ENCODE data around the gene QDPR.

The QDPR gene

DNA sequence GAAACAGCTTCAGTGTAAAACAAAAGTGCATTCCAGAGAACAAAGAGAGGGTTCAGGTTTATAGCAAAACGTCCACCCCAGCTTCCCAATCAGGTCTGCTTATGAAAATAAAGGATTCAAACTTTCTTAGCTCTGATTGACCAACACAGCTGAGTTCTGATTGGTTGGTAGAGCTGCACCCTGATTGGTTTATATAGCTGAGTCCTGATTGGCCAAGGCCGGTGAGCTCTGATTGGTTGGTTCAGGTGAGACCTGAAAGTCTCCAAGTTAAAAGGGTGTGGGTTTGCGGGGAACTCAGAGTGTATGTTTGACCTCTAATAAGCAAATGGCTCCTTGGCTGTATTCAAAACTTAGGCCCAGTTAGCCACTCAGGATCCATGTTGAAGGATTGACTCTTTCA is 24.0 kb upstream of the QDPR start:
- no peaks in the 10 kb centered on the region for H3K9me2 ChIP-seq (ENCODE audit: low read depth, low read length)
- no peaks in the 10 kb centered on the region for H3K4me1 ChIP-seq (ENCODE audit: insufficient read depth, low read length, severe bottlenecking)
- H3F3A ChIP-seq (ENCODE audit: insufficient read depth, low read length), result no peaks in the 10 kb centered on the region
- no peak overlapping the region for H3K27ac ChIP-seq (ENCODE audit: low read depth, low read length, poor library complexity, severe bottlenecking)
- no peak overlapping the region for H3K4me2 ChIP-seq (ENCODE audit: low read length)
- no peaks in the 10 kb centered on the region for H3K36me3 ChIP-seq (ENCODE audit: insufficient read depth, low read length)
- TF ChIP-seq, protein P1, sequence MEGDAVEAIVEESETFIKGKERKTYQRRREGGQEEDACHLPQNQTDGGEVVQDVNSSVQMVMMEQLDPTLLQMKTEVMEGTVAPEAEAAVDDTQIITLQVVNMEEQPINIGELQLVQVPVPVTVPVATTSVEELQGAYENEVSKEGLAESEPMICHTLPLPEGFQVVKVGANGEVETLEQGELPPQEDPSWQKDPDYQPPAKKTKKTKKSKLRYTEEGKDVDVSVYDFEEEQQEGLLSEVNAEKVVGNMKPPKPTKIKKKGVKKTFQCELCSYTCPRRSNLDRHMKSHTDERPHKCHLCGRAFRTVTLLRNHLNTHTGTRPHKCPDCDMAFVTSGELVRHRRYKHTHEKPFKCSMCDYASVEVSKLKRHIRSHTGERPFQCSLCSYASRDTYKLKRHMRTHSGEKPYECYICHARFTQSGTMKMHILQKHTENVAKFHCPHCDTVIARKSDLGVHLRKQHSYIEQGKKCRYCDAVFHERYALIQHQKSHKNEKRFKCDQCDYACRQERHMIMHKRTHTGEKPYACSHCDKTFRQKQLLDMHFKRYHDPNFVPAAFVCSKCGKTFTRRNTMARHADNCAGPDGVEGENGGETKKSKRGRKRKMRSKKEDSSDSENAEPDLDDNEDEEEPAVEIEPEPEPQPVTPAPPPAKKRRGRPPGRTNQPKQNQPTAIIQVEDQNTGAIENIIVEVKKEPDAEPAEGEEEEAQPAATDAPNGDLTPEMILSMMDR (IDR thresholded peaks at IDR 0.05; ENCODE audit: low read length), result no peak
- no peak for TF ChIP-seq EZH2 (IDR thresholded peaks at IDR 0.05; ENCODE audit: borderline replicate concordance, low read length)
- no peaks in the 10 kb centered on the region for H4K20me1 ChIP-seq (ENCODE audit: insufficient read depth, low read length)
- no peak overlapping the region for H2AFZ ChIP-seq (ENCODE audit: low read length)
- H3K4me3 ChIP-seq (ENCODE audit: low read depth, low read length, poor library complexity, severe bottlenecking), result no peak overlapping the region
- no peaks in the 10 kb centered on the region for H3K27me3 ChIP-seq (ENCODE audit: insufficient read depth, low read length)
- no peaks in the 10 kb centered on the region for H3K9me3 ChIP-seq (ENCODE audit: low read length)
- H3K79me2 ChIP-seq (ENCODE audit: insufficient read depth, low read length), result no peaks in the 10 kb centered on the region
- no peak overlapping the region for H3K9ac ChIP-seq (ENCODE audit: low read length)

DNA sequence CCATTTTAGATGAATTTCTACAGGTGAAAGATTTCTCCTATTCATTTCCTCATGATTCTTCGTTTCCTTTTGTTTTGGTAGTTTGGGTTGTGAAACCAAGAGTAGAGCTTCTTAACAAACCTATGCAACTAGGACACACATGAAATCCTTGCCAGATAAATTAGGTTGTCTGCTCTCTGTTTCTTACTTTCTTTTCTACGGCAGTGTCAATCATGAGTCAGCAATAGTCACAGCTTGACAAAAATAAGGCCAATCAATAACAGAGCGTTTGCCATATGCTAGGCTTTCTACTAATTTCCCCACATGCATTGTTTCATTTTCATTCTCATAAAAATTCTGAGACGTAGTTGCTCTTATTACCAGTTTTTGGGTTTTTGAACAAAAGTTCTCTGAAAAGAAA is 23.4 kb upstream of the QDPR start:
- no peak overlapping the region for H3K4me2 ChIP-seq (ENCODE audit: low read length)

DNA sequence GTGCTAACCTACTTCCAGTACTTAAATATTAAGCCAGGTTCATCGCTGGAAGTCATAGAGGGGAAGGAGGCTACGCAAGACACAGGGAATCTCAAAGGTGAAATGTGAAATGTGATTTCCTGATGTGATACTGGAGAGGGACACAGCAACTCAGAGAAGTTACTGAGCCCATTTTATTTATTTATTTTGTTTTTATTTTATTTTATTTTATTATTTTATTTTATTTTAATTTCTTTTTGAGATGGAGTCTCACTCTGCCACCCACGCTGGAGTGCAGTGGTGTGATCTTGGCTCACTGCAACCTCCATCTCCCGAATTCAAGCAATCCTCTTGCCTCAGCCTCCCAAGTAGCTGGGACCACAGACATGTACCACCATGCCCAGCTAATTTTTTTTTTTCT is 22.8 kb upstream of the QDPR start:
- Histone ChIP-seq H3K9me2 (ENCODE audit: low read depth, low read length) (no peaks in the 10 kb centered on the region), H3K9me3 (ENCODE audit: low read length) (no peaks in the 10 kb centered on the region), H3K36me3 (ENCODE audit: insufficient read depth, low read length) (no peaks in the 10 kb centered on the region), H3K79me2 (ENCODE audit: insufficient read depth, low read length) (no peaks in the 10 kb centered on the region), H3K27ac (ENCODE audit: low read depth, low read length, poor library complexity, severe bottlenecking) (no peak overlapping the region), H3K4me3 (ENCODE audit: low read depth, low read length, poor library complexity, severe bottlenecking) (no peak overlapping the region), H3K4me1 (ENCODE audit: insufficient read depth, low read length, severe bottlenecking) (no peaks in the 10 kb centered on the region), H3K9ac (ENCODE audit: low read length) (no peak overlapping the region), H3K4me2 (ENCODE audit: low read length) (no peak overlapping the region), H4K20me1 (ENCODE audit: insufficient read depth, low read length) (no peaks in the 10 kb centered on the region), H3K27me3 (ENCODE audit: insufficient read depth, low read length) (no peaks in the 10 kb centered on the region), H2AFZ (ENCODE audit: low read length) (no peak overlapping the region), H3F3A (ENCODE audit: insufficient read depth, low read length) (no peaks in the 10 kb centered on the region)
- TF ChIP-seq, protein P1 (IDR thresholded peaks at IDR 0.05; ENCODE audit: low read length), result no peak
- no peak for TF ChIP-seq EZH2 (IDR thresholded peaks at IDR 0.05; ENCODE audit: borderline replicate concordance, low read length)

More for the DNA sequence above, 23.4 kb upstream of the QDPR start:
- no peaks in the 10 kb centered on the region for H4K20me1 ChIP-seq (ENCODE audit: insufficient read depth, low read length)
- no peak overlapping the region for H2AFZ ChIP-seq (ENCODE audit: low read length)
- H3K9ac ChIP-seq (ENCODE audit: low read length), result no peak overlapping the region
- H3K4me1 ChIP-seq (ENCODE audit: insufficient read depth, low read length, severe bottlenecking), result no peaks in the 10 kb centered on the region
- H3K27ac ChIP-seq (ENCODE audit: low read depth, low read length, poor library complexity, severe bottlenecking), result no peak overlapping the region
- TF ChIP-seq, protein P1 (IDR thresholded peaks at IDR 0.05; ENCODE audit: low read length), result no peak
- no peak for TF ChIP-seq EZH2 (IDR thresholded peaks at IDR 0.05; ENCODE audit: borderline replicate concordance, low read length)
- no peaks in the 10 kb centered on the region for H3K27me3 ChIP-seq (ENCODE audit: insufficient read depth, low read length)
- no peaks in the 10 kb centered on the region for H3F3A ChIP-seq (ENCODE audit: insufficient read depth, low read length)
- no peaks in the 10 kb centered on the region for H3K9me3 ChIP-seq (ENCODE audit: low read length)
- H3K79me2 ChIP-seq (ENCODE audit: insufficient read depth, low read length), result no peaks in the 10 kb centered on the region
- no peaks in the 10 kb centered on the region for H3K36me3 ChIP-seq (ENCODE audit: insufficient read depth, low read length)
- no peaks in the 10 kb centered on the region for H3K9me2 ChIP-seq (ENCODE audit: low read depth, low read length)
- no peak overlapping the region for H3K4me3 ChIP-seq (ENCODE audit: low read depth, low read length, poor library complexity, severe bottlenecking)

Measured in OCI-LY1 (cell line).